Measurements from ENCODE around the gene BTBD9. TPM values are rescaled to one million over a fixed set of nuclear protein-coding genes. Genes with fewer than 3 reads are reported as not detected.

Gene BTBD9
- total RNA-seq, 1 donor from 2014 or later = 24.1 TPM

- Histone ChIP-seq H3K4me1 (no peaks in the 10 kb centered on the region), H3K4me3 (no peak overlapping the region), H3K36me3 (no peaks in the 10 kb centered on the region), H3K27me3 (no peaks in the 10 kb centered on the region), H3K27ac (no peak overlapping the region), H3K9me3 (no peaks in the 10 kb centered on the region)
- intact Hi-C loops (cut with DNase I) = no loop called here
- TF ChIP-seq POLR2A (IDR thresholded peaks at IDR 0.05) (no peak), CTCF (IDR thresholded peaks at IDR 0.05) (no peak), POLR2AphosphoS5 (IDR thresholded peaks at IDR 0.05; ENCODE audit: insufficient read depth in 1 of 2, low read depth in 1 of 2) (no peak)
- no peak for DNase-seq (ENCODE audit: extremely low spot score in 2 of 2)
These were observed 18.9 kb upstream of the BTBD9 start for GRCh38 chr6:38658418-38659167.

GRCh38 chr6:38656896-38657295 lies 17.2 kb upstream of the BTBD9 start:
- H3K9me3 ChIP-seq = no peaks in the 10 kb centered on the region
- H3K4me3 ChIP-seq = no peak overlapping the region
- no peak for DNase-seq (ENCODE audit: extremely low spot score in 2 of 2)
- intact Hi-C loops (cut with DNase I) = no loop called here
- no peaks in the 10 kb centered on the region for H3K27me3 ChIP-seq
- no peaks in the 10 kb centered on the region for H3K4me1 ChIP-seq
- TF ChIP-seq CTCF (IDR thresholded peaks at IDR 0.05) (no peak), POLR2AphosphoS5 (IDR thresholded peaks at IDR 0.05; ENCODE audit: insufficient read depth in 1 of 2, low read depth in 1 of 2) (no peak), POLR2A (IDR thresholded peaks at IDR 0.05) (no peak)
- no peaks in the 10 kb centered on the region for H3K36me3 ChIP-seq
- no peak overlapping the region for H3K27ac ChIP-seq

GRCh38 chr6:38654263-38654662 lies 14.5 kb upstream of the BTBD9 start:
- Histone ChIP-seq H3K4me1 (no peaks in the 10 kb centered on the region), H3K27ac (no peak overlapping the region), H3K9me3 (no peaks in the 10 kb centered on the region), H3K4me3 (no peak overlapping the region), H3K36me3 (no peaks in the 10 kb centered on the region), H3K27me3 (no peaks in the 10 kb centered on the region)
- intact Hi-C loops (cut with DNase I) = no loop called here
- no peak for DNase-seq (ENCODE audit: extremely low spot score in 2 of 2)
- no peak for TF ChIP-seq POLR2AphosphoS5 (IDR thresholded peaks at IDR 0.05; ENCODE audit: insufficient read depth in 1 of 2, low read depth in 1 of 2)
- no peak for TF ChIP-seq POLR2A (IDR thresholded peaks at IDR 0.05)
- no peak for TF ChIP-seq CTCF (IDR thresholded peaks at IDR 0.05)

GRCh38 chr6:38651121-38651784 lies 11.5 kb upstream of the BTBD9 start:
- H3K27ac ChIP-seq = no peak overlapping the region
- TF ChIP-seq CTCF (IDR thresholded peaks at IDR 0.05) = no peak
- no peak for TF ChIP-seq POLR2AphosphoS5 (IDR thresholded peaks at IDR 0.05; ENCODE audit: insufficient read depth in 1 of 2, low read depth in 1 of 2)
- no peak for TF ChIP-seq POLR2A (IDR thresholded peaks at IDR 0.05)
- intact Hi-C loops (cut with DNase I) = no loop called here
- no peak for DNase-seq (ENCODE audit: extremely low spot score in 2 of 2)
- H3K9me3 ChIP-seq = no peaks in the 10 kb centered on the region
- H3K27me3 ChIP-seq = no peaks in the 10 kb centered on the region
- no peaks in the 10 kb centered on the region for H3K4me1 ChIP-seq
- no peak overlapping the region for H3K4me3 ChIP-seq
- no peaks in the 10 kb centered on the region for H3K36me3 ChIP-seq

DNA sequence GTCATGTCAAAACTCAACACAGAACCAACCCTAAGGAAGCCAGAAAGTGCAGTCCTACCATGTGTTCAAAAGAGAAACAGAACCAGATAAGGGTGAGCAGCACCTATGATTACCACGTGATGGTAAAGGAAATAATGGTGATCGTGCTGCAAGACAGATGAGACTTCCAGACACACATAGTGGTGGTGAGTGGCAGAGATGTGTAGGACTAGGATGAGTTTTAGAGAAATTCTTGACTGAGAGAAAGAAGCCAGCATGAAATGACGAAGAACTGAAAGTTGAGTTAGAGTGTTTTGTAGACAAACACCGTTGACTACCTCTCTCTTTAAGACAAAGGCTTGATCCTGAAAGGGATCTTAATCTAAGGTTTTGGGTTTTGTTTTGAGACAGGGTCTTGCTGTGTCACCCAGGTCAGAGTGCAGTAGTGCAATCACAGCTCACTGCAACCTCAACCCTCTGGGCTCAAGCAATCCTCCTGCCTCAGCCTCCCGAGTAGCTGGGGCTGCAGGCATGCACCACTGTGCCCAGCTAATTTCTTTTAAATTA lies 10.6 kb upstream of the BTBD9 start:
- intact Hi-C loops (cut with DNase I) = no loop called here
- no peak for TF ChIP-seq POLR2A (IDR thresholded peaks at IDR 0.05)
- no peak for TF ChIP-seq POLR2AphosphoS5 (IDR thresholded peaks at IDR 0.05; ENCODE audit: insufficient read depth in 1 of 2, low read depth in 1 of 2)
- TF ChIP-seq CTCF (IDR thresholded peaks at IDR 0.05) = no peak
- no peaks in the 10 kb centered on the region for H3K27me3 ChIP-seq
- H3K27ac ChIP-seq = no peak overlapping the region
- no peaks in the 10 kb centered on the region for H3K36me3 ChIP-seq
- no peaks in the 10 kb centered on the region for H3K4me1 ChIP-seq
- no peak overlapping the region for H3K4me3 ChIP-seq
- no peaks in the 10 kb centered on the region for H3K9me3 ChIP-seq
- no peak for DNase-seq (ENCODE audit: extremely low spot score in 2 of 2)

All from vagina (tissue), 2 donors.